Measurements from ENCODE around the gene LRRC47. TPM values are rescaled to one million over a fixed set of nuclear protein-coding genes. Genes with fewer than 3 reads are reported as not detected.

LRRC47 gene
- total RNA-seq, 1 donor from 2014 or later: 57.2 TPM

DNA sequence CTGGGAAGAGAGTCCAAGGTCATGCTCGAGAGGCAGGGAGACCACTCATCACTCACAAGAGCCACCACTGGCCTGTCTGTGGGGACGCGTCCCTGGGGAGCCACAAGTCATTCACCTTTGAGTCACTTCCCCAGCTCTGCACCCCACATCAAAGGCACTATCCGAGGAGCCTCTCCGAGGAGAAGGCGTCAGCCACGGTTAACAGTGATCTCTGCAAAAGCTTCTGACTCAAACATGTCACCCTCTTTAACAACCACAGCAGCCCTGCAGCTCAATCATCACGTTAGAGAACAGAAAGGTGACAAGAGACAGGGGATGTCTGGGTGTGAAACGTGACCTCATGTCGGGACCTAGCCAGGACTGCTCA lies 9.0 kb downstream of the LRRC47 start:
- DNase-seq (ENCODE audit: low read depth): no peak

DNA sequence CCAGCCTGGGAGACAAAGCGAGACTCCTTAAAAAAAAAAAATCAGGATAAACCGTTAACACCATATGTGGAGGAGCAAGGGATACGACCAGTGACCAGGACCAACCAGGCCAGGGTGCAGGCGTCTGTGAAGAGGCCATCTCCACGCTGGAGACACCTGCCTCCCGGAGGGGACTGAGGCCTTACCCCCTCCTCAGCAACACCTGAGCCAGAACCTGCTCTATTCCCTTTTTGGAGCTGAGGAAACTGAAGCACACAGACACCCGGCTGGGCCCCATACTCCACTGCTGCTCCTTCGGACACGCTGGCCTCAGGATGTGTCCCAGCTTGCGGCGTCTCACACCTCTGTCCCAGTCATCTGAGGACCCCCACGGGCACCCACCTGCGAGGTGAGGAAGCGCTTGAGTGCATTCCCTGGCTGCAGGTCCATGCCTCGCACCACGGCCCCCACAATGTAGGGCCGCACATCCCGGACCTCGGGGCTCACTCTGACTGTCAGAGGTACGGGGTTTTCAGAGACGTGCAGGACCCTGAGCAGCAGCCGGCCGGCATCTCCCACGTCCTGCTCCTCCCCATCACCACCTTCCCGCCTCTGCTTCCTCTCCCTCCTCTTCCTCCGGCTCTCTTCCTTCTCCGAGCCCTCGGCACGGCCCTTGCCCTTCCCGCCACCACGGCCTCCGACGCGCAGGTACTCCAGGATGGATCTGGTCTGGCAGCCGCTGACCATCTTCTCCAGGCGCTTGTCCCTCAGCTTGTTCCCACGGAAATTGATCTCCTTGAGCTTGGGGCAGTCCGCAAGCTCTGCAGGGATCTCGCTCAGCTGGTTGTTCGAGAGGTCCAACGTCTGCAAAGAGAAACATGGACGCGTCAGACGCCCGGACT lies 9.6 kb downstream of the LRRC47 start:
- no peak for DNase-seq (ENCODE audit: low read depth)

DNA sequence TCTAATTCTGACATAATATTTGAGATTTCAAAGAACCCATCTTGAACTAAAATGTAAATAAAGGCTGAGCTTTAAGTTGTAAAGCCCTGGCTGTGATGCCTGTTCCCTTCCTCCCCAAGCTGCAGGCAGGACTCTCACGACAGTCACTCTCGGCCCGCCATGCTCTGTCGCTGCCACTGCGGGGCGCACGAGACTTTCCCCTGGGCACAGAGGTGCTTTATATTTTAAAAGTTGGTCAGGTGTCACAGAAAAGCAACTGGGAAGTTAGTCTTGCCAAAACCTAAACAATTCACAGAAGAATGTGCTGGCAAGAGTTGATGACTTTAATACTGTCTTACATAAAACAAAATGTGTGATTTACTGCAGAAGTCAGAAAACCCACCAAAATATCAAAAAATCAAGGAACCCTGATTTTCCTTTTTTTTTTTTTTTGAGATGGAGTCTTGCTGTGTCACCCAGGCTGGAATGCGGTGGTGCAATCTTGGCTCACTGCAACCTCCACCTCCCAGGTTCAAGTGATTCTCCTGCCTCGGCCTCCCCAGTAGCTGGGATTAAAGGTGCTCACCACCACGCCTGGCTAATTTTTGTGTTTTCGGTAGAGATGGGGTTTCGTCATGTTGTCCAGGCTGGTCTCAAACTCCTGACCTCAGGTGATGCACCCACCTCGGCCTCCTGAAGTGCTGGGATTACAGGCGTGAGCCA lies 10.7 kb downstream of the LRRC47 start:
- no peak for DNase-seq (ENCODE audit: low read depth)

DNA sequence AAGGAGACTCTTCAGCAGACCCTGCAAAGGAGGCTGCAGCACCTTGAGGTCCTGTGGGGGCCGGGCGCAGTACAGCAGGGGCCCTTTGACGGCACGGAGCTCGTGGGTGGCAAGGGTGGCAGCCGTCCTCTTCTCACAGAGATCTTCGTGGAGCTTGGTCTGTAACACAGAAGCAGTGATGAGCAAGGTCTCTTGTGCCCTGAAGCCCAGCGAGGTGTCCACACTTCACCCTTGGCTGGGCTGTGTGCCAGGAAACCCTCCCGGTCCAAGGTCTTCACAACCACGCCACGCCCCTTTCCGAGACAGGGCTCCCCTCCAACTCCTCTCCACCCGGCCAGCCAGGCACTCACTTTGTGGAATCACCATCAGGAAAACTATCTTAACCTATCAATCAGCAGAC lies 11.3 kb downstream of the LRRC47 start:
- no peak for DNase-seq (ENCODE audit: low read depth)

DNA sequence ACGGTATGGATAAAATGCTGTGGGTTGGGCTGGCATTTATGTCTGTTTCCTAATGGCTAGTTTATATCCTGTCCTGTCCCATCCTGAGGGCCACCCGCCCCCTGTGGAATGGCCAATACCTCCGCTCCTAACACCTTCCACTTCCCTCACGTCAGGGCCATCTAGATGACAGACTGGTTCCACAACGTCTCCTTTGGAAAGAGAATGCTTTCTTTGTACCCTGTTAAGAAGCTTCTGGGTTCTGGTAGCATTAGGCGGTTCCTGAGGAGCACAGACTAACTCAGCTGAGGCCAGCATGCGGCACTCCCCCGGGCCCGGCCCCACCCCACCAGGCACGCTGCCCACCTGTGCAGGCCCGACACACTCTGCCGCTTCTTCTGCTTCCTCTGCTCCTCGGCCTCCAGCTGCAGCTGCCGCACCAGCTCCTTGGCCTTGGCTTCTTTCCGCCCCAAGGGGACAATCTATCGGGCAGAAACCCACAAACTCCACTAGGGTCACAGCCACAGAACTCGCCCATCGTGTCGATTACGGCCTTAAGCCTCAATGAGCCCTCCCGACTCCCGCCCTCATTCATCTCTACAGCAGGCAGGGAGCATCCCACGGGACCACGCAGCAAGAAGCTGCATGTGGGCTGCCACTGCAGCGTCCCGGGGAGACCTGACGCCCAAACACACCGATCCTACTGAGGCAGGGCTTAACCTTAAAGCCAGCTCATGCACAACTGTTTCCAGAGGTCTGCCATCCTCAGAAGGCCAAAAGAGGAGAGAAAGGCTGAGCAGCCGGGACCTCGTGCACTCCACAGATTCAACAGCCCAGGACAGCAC lies 12.4 kb downstream of the LRRC47 start:
- DNase-seq (ENCODE audit: low read depth): no peak

DNA sequence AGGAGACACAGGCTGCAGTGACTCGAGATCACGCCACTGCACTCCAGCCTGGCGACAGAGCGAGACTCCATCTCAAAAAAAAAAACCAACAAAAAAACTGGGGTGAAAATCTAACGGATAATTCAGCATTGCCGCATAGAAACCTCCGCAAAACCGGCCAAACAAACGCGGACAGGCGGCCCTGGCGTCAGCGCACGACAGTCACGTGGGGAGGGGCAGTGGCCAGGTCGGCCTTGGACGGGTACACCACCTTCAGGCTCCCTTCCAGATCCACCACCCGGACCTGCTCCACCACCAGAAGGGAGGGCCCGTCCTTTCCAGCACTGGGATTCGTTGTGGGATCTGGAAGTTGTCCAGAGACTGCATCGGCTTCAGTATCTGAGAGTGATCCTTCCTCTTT lies 15.4 kb downstream of the LRRC47 start:
- DNase-seq (ENCODE audit: low read depth): no peak

DNA sequence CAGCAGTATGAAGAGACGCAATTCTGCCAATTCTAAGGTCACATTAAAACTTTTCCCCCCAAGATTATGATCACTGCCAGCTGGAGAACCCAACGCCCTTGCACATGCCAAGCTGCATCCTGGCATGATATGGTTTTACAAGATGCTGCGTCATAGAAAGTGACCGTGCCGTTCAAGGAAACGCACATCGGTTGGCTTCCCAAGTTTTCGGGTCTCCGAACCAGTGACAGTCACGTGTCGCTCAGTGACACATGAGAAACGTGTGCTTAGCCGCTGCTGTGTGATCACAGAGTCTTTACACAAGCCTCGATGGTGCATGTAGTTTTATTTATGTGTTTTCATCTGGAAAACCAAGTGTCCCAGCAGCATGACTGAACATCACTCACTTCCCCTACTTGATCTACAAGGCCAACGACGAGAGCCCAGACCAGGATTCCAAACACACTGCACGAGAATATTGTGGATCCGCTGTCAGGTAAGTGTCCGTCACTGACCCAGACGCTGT lies 16.3 kb downstream of the LRRC47 start:
- no peak for DNase-seq (ENCODE audit: low read depth)

DNA sequence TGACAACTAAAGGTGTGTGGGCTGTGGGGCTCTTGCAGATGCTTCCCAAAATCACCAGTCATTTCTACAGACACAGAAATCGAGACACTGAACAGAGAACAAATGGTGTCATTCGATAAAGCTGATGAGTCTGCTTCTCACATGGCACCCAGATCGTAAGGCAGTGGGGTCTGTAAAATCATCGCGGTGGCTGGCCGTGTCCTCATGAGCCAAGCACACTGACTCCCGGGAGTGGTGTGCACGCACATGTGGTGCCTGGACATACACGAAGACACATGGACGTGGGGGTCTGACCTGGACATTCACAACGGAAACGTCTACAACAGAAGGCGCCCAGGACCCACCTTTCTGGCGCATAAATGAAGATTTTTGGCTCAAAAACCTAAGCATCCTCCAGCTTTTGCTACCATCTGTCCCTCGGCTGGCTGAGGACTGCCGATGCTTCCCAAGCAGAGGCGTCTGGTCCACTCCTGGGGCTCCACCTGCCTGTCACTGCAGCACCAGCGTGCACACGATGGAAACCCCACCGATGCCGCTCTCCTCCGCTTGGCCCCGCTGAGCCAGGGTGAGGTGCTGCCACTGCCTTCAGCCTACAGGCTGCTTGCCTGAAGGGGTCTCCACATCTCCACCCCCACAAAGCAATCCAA lies 16.9 kb downstream of the LRRC47 start:
- DNase-seq (ENCODE audit: low read depth): no peak

DNA sequence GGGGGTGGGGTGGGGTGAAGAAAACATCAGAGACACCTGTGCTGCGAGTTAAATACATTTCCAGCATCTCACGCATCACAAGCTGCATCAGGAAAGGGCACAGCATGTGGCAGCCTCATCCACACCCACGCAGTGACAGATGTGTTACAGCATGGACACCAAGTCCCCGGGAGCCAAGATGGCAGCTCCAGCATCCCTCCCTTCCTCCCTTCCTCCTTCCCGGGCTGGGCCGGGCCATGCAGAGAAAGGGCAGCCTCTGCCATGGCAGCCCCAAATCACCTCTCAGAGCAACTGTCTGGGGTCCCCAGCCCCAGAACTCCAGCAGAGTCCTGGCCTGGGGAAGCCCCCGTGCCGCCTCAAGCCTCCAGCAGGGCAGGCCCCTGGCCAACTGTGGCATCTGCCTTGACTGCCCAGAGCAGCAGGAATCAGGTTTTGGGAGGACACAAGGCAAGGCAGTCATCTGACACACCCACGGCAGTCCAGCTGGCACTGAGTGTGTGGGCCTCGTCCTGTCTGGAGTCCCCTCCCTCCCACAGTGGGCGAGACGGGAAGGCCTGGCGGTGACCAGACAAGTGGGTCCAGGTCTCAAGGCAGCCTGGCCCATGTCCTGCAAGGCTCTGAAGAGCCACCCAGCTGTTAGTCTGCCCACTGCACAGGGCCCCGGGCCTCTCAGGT lies 17.6 kb downstream of the LRRC47 start:
- DNase-seq (ENCODE audit: low read depth): peak; percentile 74

DNA sequence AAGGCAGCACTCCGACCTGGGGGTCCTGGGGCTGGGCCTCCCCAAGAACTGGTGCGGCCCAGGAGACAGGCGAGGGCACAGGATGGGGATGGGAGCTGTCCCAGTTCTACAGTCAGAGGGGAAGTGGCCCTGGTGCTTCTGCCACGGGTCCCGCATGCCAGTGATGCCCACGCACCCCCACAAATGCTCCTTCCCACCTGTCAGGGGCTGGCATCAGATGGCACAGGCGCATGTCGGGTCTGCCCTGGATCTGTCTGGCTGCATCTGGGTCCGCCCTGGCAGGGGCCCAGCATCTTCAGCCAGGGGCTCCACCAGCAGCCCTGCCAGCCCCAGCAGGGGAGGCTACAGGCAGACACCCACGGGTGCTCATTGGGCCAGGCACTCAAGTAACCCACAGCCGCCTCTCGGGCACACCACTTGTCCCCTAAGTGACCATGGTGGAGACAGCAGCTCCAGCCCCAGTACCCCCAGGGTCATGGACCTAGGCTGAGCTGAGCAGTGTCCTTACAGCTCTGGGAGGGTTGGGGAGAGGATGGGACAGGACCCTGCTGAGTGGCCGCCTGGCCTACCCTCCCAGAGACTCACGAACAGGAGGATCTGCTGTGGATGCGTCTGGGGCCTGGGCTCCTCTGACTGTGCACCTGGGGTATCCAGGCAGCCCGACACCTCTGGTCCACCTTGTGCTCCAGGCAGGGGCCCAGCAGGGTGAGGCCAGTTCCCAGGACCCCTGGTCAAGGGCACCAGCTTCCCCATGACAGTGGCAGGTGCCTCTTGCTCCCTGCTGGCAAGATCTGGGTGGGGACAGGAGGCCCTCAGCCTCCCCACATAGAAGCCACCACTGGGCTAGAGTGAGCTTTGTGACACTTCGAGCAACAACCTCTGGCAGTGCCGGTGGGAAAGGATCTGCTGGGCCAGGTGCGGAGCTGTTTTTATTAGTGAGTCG lies 18.4 kb downstream of the LRRC47 start:
- DNase-seq (ENCODE audit: low read depth): no peak

DNA sequence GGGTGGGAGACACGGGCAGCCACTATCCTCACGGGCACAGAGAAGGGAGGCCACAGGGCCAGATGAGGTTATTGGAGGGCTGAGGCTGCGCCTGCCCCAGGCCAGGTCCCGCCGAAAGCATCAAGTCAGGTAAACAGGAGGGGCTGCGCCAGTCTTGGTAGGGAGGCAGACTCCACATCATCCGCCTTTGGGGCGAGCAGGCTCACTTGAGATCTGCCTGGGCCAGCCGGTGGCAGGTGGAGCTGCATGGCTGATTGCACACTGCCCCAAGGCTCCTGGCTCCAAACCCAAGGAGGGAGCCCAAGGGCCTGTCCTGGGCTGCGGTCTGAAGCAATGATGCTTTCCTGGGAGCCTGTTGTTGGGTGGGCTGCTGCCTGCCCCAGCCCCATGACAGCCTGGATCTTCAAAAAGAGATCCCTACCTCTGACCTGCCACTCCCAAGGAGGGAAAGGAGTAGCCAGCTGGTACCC lies 19.2 kb downstream of the LRRC47 start:
- no peak for DNase-seq (ENCODE audit: low read depth)

DNA sequence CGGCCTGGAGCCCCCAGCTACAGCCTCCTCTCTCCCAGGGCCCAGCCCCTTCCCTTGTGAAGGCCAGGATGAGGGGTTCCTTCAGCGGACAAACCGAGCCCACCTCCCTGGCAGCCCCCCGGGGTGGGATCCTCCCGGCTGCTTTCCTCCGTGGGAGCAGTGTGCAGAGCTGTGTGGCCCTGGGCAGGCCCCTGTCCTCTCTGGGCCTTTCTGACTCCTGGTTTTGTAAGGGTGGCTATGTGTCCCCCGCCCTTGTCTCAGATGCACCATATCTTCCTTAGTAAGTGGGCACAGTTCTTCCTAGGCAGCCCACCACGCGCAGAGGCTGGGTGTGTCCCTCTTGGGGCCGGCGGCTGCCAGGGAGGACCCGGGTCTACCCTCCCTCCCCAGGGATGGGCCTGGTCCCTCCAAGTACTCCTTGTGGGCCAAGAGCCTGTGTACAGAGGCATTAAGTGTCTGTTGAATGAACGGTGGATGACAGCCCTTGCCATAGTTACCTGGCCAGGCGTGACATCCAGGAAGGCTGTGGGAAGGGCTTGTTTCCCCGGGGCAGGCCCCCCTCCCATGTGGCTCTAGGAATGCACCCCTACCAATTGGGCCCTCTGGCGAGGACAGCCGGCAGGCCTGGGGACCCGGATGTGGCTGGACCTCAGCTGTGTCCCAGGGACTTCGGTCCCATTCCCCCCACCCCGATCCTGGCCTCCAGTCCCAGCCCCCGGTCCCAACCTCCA lies 19.9 kb downstream of the LRRC47 start:
- no peak for DNase-seq (ENCODE audit: low read depth)

DNA sequence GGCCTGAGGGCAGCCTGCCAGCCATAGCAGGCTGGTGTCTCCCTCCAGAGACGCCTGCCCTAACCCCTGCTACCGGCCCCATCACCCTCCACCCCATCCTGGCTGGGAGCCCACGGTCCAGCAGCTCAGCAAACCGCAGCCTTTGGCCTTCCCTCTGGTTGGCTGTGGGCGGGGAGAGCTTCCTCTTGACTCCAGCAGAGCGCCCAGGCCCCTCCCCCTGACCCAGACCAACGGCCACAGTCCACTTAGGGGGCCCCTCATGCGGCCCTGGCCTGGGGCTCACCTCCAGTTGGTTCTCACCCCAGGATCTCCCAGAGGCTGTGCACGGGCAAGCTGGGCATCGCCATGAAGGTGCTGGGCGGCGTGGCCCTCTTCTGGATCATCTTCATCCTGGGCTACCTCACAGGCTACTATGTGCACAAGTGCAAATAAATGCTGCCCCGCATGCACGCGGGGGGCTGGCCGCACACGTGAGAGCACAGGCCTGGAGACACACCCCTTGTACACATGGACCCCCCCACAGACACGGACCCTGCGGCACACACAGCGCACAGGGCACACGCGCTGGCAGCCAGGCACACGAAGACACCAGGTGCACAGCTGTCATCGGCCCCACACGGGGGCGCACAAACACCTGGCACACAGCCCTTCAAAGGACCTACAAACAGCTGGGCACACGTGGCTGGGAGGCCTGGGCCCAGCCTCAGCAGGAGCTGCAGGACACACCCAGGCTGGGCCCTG lies 20.6 kb downstream of the LRRC47 start:
- DNase-seq (ENCODE audit: low read depth): peak; percentile 88

DNA sequence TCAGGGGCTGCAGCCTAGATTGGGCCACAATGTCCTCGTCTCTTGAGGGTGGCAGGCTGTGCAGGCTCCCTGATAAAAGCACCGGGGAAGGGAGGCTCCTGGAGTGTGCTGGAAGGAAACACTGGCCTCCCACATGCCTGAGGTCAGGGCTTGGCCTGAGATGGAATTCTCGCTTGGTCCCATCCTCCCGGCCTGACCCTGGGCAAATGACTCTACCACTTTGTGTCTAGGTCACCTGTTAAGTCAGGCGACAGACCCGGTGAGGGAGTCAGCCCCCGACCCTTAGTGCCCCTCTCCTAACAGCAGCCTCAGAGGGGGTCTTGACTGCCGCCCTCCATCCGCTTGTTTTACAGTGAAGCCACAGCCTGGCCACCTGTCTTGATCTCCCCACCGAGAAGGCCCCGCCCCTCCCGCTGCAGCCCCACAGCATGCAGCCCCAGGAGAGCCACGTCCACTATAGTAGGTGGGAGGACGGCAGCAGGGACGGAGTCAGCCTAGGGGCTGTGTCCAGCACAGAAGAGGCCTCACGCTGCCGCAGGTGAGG lies 21.3 kb downstream of the LRRC47 start:
- peak; percentile 81 for DNase-seq (ENCODE audit: low read depth)

DNA sequence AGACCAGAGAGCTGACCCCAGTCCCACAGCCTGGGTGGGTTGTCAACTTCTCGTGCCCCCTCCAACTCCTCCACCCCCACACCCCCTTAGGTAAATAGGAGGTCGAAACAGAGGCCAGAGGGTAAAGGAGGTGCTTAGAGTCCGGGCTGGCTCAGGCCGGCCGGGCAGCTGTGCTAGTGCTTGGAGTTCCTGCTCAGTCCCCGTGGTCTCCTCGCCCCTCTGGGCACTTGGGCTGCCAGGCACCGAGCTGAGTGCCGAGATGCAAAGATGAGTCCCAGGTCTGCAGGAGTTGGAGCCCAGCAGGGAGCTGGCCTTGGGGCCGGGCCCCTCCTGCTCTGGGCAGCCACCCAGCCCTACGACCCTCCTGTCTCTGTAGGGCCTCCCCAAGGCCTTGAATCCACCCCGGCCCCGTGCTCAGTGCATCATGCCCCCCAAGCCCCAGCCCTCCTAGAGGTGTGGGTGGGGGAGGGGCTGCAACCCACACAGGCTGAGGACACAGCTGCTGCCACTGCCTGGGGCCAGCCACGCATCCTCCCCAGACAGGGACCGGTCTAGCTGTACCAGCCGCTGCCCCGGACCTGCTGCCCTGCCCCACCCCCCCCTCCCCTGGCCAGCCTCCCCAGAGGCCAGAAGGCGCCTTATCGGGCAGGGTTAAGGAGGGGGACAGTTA lies 21.9 kb downstream of the LRRC47 start:
- DNase-seq (ENCODE audit: low read depth): no peak

DNA sequence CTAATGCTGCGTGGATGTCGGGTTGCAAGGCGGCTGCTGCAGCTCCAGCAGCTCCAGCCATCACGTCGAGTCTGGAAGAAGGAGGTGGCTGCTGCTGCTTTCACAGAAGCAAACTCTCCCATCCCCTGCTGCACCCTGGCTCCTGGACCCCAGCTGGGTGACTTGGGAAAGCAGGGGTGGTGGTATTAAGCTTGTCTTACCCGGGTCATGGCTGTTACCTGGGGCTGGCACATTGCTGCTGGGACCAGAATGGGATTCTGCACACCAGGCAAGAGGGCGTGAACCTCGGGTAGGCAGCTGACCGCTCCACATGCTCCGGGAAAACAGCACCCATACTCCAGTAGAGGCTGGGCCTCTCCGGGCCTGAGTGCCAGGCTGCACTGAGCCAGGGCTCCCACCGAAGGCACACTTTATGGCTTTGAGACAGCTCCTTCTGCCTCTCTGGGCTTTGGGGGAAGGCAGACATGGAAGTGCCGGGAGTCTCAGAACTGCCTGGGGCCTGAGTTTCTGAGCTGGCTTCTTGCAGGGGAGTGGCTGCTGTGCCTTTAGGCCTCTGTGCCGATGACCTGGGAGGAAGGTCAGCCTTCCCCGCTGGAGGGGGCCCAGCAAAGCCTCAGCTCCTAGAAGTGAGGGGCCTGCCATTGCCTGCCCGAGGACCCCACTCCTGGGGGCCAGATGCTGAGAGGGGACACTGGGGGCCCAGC lies 22.6 kb downstream of the LRRC47 start:
- no peak for DNase-seq (ENCODE audit: low read depth)
